Activated T-cell treated with anti-CD3 and anti-CD28 coated beads, Interleukin-2, amount 50 U/mL, for 72 hours (primary cell): ENCODE results near the gene CFAP161. TPM values are rescaled to one million over a fixed set of nuclear protein-coding genes. Genes with fewer than 3 reads are reported as not detected.

Experiments
- ATAC-seq, 2 donors: fragments of 150-1000 bp; cut with Tn5 transposase; replicated peaks in 1 of 2; 2 replicates each; pipeline ENCODE4 v1.10.0; 2021; ENCODE audit warnings: moderate library complexity in 2 of 2, mild to moderate bottlenecking in 1 of 2
- DNase-seq, 2 donors: peaks; one replicate each; pipeline ENCODE4 v3.0.0; 2021 to 2022; ENCODE audit warnings: mixed read lengths in 1 of 2
- H3K27ac Mint-ChIP-seq: one replicate; pipeline ENCODE4 v1.8.0; 2022; ENCODE audit warnings: mild to moderate bottlenecking, moderate library complexity, mixed read lengths
- H3K27me3 Mint-ChIP-seq: one replicate; pipeline ENCODE4 v1.8.0; 2022; ENCODE audit warnings: low read depth, mixed read lengths
- H3K36me3 Mint-ChIP-seq, 2 donors: one replicate each; pipeline ENCODE4 v1.8.0; 2022; ENCODE audit warnings: mixed read lengths in 2 of 2, mild to moderate bottlenecking in 1 of 2; ENCODE audit not compliant: insufficient read depth in 2 of 2
- H3K4me1 Mint-ChIP-seq: one replicate; pipeline ENCODE4 v1.8.0; 2022; ENCODE audit warnings: low read depth, mixed read lengths
- H3K4me3 Mint-ChIP-seq, 2 donors: one replicate each; pipeline ENCODE4 v1.8.0; 2022; ENCODE audit warnings: mild to moderate bottlenecking in 2 of 2, mixed read lengths in 2 of 2, moderate library complexity in 2 of 2
- H3K9me3 Mint-ChIP-seq, 2 donors: one replicate each; pipeline ENCODE4 v1.8.0; 2022; ENCODE audit warnings: mixed read lengths in 2 of 2
- total RNA-seq, 2 donors: library from RNA; stranded (reverse); gene quantifications; one replicate each; pipeline ENCODE4 v1.2.3, GENCODE V29; 2022

CFAP161 gene
- total RNA-seq, 2 donors from 2014 or later: 0.48 TPM; not detected in 1

GRCh38 chr15:81168131-81168526, 34.1 kb downstream of the CFAP161 start:
- Mint-ChIP-seq H3K27me3 (peaks cover 8% of the 10 kb centered on the region), H3K9me3 (no peaks in the 10 kb centered on the region), H3K36me3 (no peaks in the 10 kb centered on the region), H3K27ac (no peak overlapping the region), H3K4me3 (no peak overlapping the region), H3K4me1 (peaks cover 5% of the 10 kb centered on the region)
- no peak for ATAC-seq
- DNase-seq: no peak

- ATAC-seq: no peak
- Mint-ChIP-seq H3K4me3 (no peak overlapping the region), H3K36me3 (no peaks in the 10 kb centered on the region), H3K27ac (no peak overlapping the region), H3K9me3 (no peaks in the 10 kb centered on the region), H3K4me1 (peaks cover 5% of the 10 kb centered on the region), H3K27me3 (peaks cover 8% of the 10 kb centered on the region)
- DNase-seq: no peak
Measured at GRCh38 chr15:81168644-81169043, 34.6 kb downstream of the CFAP161 start.

GRCh38 chr15:81170511-81170910, 36.4 kb downstream of the CFAP161 start:
- ATAC-seq (no peak), DNase-seq (no peak)
- Mint-ChIP-seq H3K27me3 (peaks cover 8% of the 10 kb centered on the region), H3K27ac (no peak overlapping the region), H3K9me3 (no peaks in the 10 kb centered on the region), H3K4me1 (peaks cover 5% of the 10 kb centered on the region), H3K4me3 (no peak overlapping the region), H3K36me3 (no peaks in the 10 kb centered on the region)

GRCh38 chr15:81171286-81171685, 37.2 kb downstream of the CFAP161 start:
- Mint-ChIP-seq H3K4me1 (peaks cover 5% of the 10 kb centered on the region), H3K4me3 (no peak overlapping the region), H3K36me3 (no peaks in the 10 kb centered on the region), H3K27ac (no peak overlapping the region), H3K27me3 (peaks cover 8% of the 10 kb centered on the region), H3K9me3 (no peaks in the 10 kb centered on the region)
- DNase-seq: no peak
- no peak for ATAC-seq

- Mint-ChIP-seq H3K27me3 (peaks cover 8% of the 10 kb centered on the region), H3K4me3 (no peak overlapping the region), H3K27ac (no peak overlapping the region), H3K36me3 (no peaks in the 10 kb centered on the region), H3K4me1 (no peaks in the 10 kb centered on the region), H3K9me3 (no peaks in the 10 kb centered on the region)
- ATAC-seq: no peak
- no peak for DNase-seq
Measured at GRCh38 chr15:81174125-81174791, 40.2 kb downstream of the CFAP161 start.

- H3K9me3 Mint-ChIP-seq: no peaks in the 10 kb centered on the region
- DNase-seq: no peak
- H3K4me3 Mint-ChIP-seq: no peak overlapping the region
- ATAC-seq: no peak
- no peaks in the 10 kb centered on the region for H3K36me3 Mint-ChIP-seq
- peaks cover 8% of the 10 kb centered on the region for H3K27me3 Mint-ChIP-seq
- H3K27ac Mint-ChIP-seq: no peak overlapping the region
- no peaks in the 10 kb centered on the region for H3K4me1 Mint-ChIP-seq
Measured at GRCh38 chr15:81174792-81175327, 40.8 kb downstream of the CFAP161 start.

- Mint-ChIP-seq H3K4me1 (no peaks in the 10 kb centered on the region), H3K4me3 (no peak overlapping the region), H3K9me3 (no peaks in the 10 kb centered on the region), H3K27me3 (peaks cover 8% of the 10 kb centered on the region), H3K27ac (no peak overlapping the region), H3K36me3 (no peaks in the 10 kb centered on the region)
- no peak for DNase-seq
- ATAC-seq: no peak
Measured at GRCh38 chr15:81175496-81175895, 41.4 kb downstream of the CFAP161 start.

GRCh38 chr15:81176291-81176893, 42.3 kb downstream of the CFAP161 start:
- Mint-ChIP-seq H3K4me3 (no peak overlapping the region), H3K36me3 (no peaks in the 10 kb centered on the region)

GRCh38 chr15:81178365-81178764, 44.3 kb downstream of the CFAP161 start:
- peaks cover 12% of the 10 kb centered on the region for H3K4me1 Mint-ChIP-seq
- no peaks in the 10 kb centered on the region for H3K9me3 Mint-ChIP-seq
- no peak overlapping the region for H3K27ac Mint-ChIP-seq
- H3K27me3 Mint-ChIP-seq: peaks cover 23% of the 10 kb centered on the region
- no peak for DNase-seq
- no peak for ATAC-seq
- no peaks in the 10 kb centered on the region for H3K36me3 Mint-ChIP-seq
- H3K4me3 Mint-ChIP-seq: no peak overlapping the region

More at GRCh38 chr15:81176291-81176893, 42.3 kb downstream of the CFAP161 start:
- DNase-seq (no peak), ATAC-seq (no peak)
- no peak overlapping the region for H3K27ac Mint-ChIP-seq
- no peaks in the 10 kb centered on the region for H3K4me1 Mint-ChIP-seq
- H3K27me3 Mint-ChIP-seq: peaks cover 6% of the 10 kb centered on the region
- no peaks in the 10 kb centered on the region for H3K9me3 Mint-ChIP-seq

- Mint-ChIP-seq H3K27me3 (peaks cover 33% of the 10 kb centered on the region), H3K4me3 (no peak overlapping the region), H3K9me3 (no peaks in the 10 kb centered on the region), H3K27ac (no peak overlapping the region), H3K4me1 (peaks cover 22% of the 10 kb centered on the region), H3K36me3 (no peaks in the 10 kb centered on the region)
- no peak for DNase-seq
- ATAC-seq: no peak
Measured at GRCh38 chr15:81181220-81181619, 47.1 kb downstream of the CFAP161 start.

GRCh38 chr15:81182031-81182755, 48.1 kb downstream of the CFAP161 start:
- H3K27me3 Mint-ChIP-seq: peaks cover 33% of the 10 kb centered on the region

GRCh38 chr15:81182756-81183438, 48.8 kb downstream of the CFAP161 start:
- Mint-ChIP-seq H3K9me3 (no peaks in the 10 kb centered on the region), H3K27ac (no peak overlapping the region), H3K27me3 (peaks cover 35% of the 10 kb centered on the region), H3K4me1 (peaks cover 22% of the 10 kb centered on the region), H3K4me3 (no peak overlapping the region), H3K36me3 (no peaks in the 10 kb centered on the region)
- no peak for ATAC-seq
- no peak for DNase-seq

More at GRCh38 chr15:81182031-81182755, 48.1 kb downstream of the CFAP161 start:
- H3K36me3 Mint-ChIP-seq: no peaks in the 10 kb centered on the region
- no peak overlapping the region for H3K4me3 Mint-ChIP-seq
- no peak for DNase-seq
- no peak overlapping the region for H3K27ac Mint-ChIP-seq
- H3K9me3 Mint-ChIP-seq: no peaks in the 10 kb centered on the region
- ATAC-seq: no peak
- H3K4me1 Mint-ChIP-seq: peaks cover 22% of the 10 kb centered on the region

- no peak for DNase-seq
- H3K36me3 Mint-ChIP-seq: no peaks in the 10 kb centered on the region
- H3K4me3 Mint-ChIP-seq: no peak overlapping the region
- peaks cover 22% of the 10 kb centered on the region for H3K4me1 Mint-ChIP-seq
- no peak for ATAC-seq
- H3K27me3 Mint-ChIP-seq: peaks cover 40% of the 10 kb centered on the region
- H3K9me3 Mint-ChIP-seq: no peaks in the 10 kb centered on the region
- H3K27ac Mint-ChIP-seq: no peak overlapping the region
Measured at GRCh38 chr15:81183439-81183775, 49.3 kb downstream of the CFAP161 start.
